ENCODE results near the gene PLEKHH2. TPM values are rescaled to one million over a fixed set of nuclear protein-coding genes. Genes with fewer than 3 reads are reported as not detected.
A peak's percentile ranks its signal among the peaks of the same experiment; 100 is the strongest.
"Not testable (repeated sequence)": the region's sequence is repeated elsewhere in the genome, so short reads cannot be mapped to it uniquely, and the experiment has no call there.

The PLEKHH2 gene
- polyA plus RNA-seq, 1 of the 3 experiments (the other 2 are of a cell fraction), result 1.9 TPM

- H3K9ac ChIP-seq, result no peak overlapping the region
- peaks cover 5% of the 10 kb centered on the region for H3F3A ChIP-seq (replicated peaks; ENCODE audit: insufficient read depth)
- ChIA-PET POLR2A (no interaction called here), CTCF (interaction anchor here (0.7 to 4.3 kb wide), 5 partner anchors 9 to 58 kb away, joined by 3 to 33 read pairs (median 3); partner anchors contain the start of gene THADA)
- H3K4me1 ChIP-seq (ENCODE audit: control insufficient read depth in 1 of 2, insufficient read depth in 2 of 2, low read depth in 1 of 2, low read length in 1 of 2), result peaks cover 0 to 9% of the 10 kb centered on the region in 2 experiments; a peak in 1 of 4 replicates
- DNase-seq, result no peak
- H3K9me3 ChIP-seq, result no peaks in the 10 kb centered on the region
- H2AFZ ChIP-seq (ENCODE audit: low read depth), result no peak overlapping the region
- H3K36me3 ChIP-seq (replicated peaks in 1 of 2; ENCODE audit: control insufficient read depth in 1 of 2, insufficient read depth in 2 of 2, low read length in 1 of 2), result no peaks in the 10 kb centered on the region
- no peaks in the 10 kb centered on the region for H3K9me2 ChIP-seq
- H3K4me3 ChIP-seq (ENCODE audit: low read depth in 2 of 2, low read length in 1 of 2), result no peak overlapping the region
- H4K20me1 ChIP-seq (ENCODE audit: insufficient read depth), result no peaks in the 10 kb centered on the region
- TF ChIP-seq FOSL2 (IDR thresholded peaks at IDR 0.05; ENCODE audit: borderline replicate concordance, low read depth) (no peak), GABPA (IDR thresholded peaks at IDR 0.05; ENCODE audit: low read depth) (no peak), RAD21 (IDR thresholded peaks at IDR 0.05; ENCODE audit: low read length) (no peak), PBX3 (IDR thresholded peaks at IDR 0.05) (peak; percentile 54), CHD2 (IDR thresholded peaks at IDR 0.05; ENCODE audit: low read length, partially characterized antibody) (no peak), TCF12 (IDR thresholded peaks at IDR 0.05) (peak; percentile 54), REST (IDR thresholded peaks at IDR 0.05; ENCODE audit: low read depth, low read length) (no peak), RCOR1 (IDR thresholded peaks at IDR 0.05; ENCODE audit: low read length) (no peak), ZBTB33 (IDR thresholded peaks at IDR 0.05; ENCODE audit: borderline replicate concordance, low read depth) (no peak), FOXJ3 (CRISPR knock-in tag; IDR thresholded peaks at IDR 0.05) (no peak), NRF1 (IDR thresholded peaks at IDR 0.05; ENCODE audit: low read depth, low read length) (no peak), CTCF (IDR thresholded peaks at IDR 0.05) (no peak), TAF1 (IDR thresholded peaks at IDR 0.05; ENCODE audit: borderline replicate concordance, low read depth, low read length) (no peak)
- no peaks in the 10 kb centered on the region for H3K79me2 ChIP-seq (ENCODE audit: insufficient read depth)
- no peaks in the 10 kb centered on the region for H3K27me3 ChIP-seq (ENCODE audit: insufficient read depth)
- H3K27ac ChIP-seq (ENCODE audit: low read depth in 2 of 2, low read length in 1 of 2), result peak overlapping the region; percentile 39 to 62; a peak in 2 of 4 replicates
- H3K4me2 ChIP-seq, result peak overlapping the region; percentile 20; the same call in 1 of the 2 replicates
- WGBS (ENCODE audit: low lambda C conversion rate), result 51% methylated on average over 6 of the region's 6 CpGs
Measured at GRCh38 chr2:43634604-43635306, 2.3 kb upstream of the PLEKHH2 start.

GRCh38 chr2:43636153-43636552 is 907 bp upstream of the PLEKHH2 start:
- DNase-seq; H4K20me1 ChIP-seq (ENCODE audit: insufficient read depth); H3K79me2 ChIP-seq (ENCODE audit: insufficient read depth); H3K9me2 ChIP-seq; H3K4me1 ChIP-seq (ENCODE audit: control insufficient read depth in 1 of 2, insufficient read depth in 2 of 2, low read depth in 1 of 2, low read length in 1 of 2); H3K4me2 ChIP-seq; H3K9me3 ChIP-seq; H3K36me3 ChIP-seq (replicated peaks in 1 of 2; ENCODE audit: control insufficient read depth in 1 of 2, insufficient read depth in 2 of 2, low read length in 1 of 2); H3K4me3 ChIP-seq (ENCODE audit: low read depth in 2 of 2, low read length in 1 of 2); H3F3A ChIP-seq (replicated peaks; ENCODE audit: insufficient read depth); POLR2A ChIA-PET; H3K27me3 ChIP-seq (ENCODE audit: insufficient read depth); H3K9ac ChIP-seq; H2AFZ ChIP-seq (ENCODE audit: low read depth); H3K27ac ChIP-seq (ENCODE audit: low read depth in 2 of 2, low read length in 1 of 2): not testable (repeated sequence)
- CTCF ChIA-PET, result interaction anchor here (1.0 to 4.3 kb wide), 3 partner anchors 24 to 59 kb away, joined by 3 to 33 read pairs (median 4); no protein-coding TSS in a partner anchor
- WGBS (ENCODE audit: low lambda C conversion rate), result 96% methylated on average over 12 of the region's 12 CpGs
